ENCODE data around the gene PEX12.
"Not testable (repeated sequence)": the region's sequence is repeated elsewhere in the genome, so short reads cannot be mapped to it uniquely, and the experiment has no call there.

Gene PEX12

DNA sequence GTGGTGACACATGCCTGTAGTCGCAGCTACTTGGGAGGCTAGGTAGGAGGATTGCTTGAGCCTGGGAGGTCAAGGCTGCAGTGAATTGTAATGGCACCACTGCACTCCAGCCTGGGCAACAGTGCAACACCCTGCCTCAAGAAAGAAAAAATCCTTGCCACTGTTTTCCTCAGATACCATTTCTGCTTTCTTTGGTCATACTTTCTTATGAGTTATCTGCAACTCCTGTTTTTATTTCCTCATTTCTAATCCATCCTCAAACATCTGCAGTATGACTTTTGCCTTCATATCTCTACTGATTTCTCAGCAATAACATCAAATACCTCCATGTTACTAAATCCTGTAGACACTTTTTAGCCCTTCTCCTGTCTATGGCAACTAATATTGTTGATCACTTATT lies 5.7 kb upstream of the PEX12 start:
- Histone ChIP-seq H3K27ac (ENCODE audit: insufficient read depth, low read length, poor library complexity, severe bottlenecking) (no peak overlapping the region), H3K4me1 (ENCODE audit: control insufficient read depth, insufficient read depth, low read length, poor library complexity, severe bottlenecking) (peaks cover 26% of the 10 kb centered on the region), H3K36me3 (ENCODE audit: control insufficient read depth, insufficient read depth, low read length) (no peaks in the 10 kb centered on the region), H3K27me3 (replicated peaks; ENCODE audit: control insufficient read depth, insufficient read depth, low read length, poor library complexity, severe bottlenecking) (no peaks in the 10 kb centered on the region), H3K4me3 (ENCODE audit: insufficient read depth, low read depth, low read length, poor library complexity, severe bottlenecking) (no peak overlapping the region), H3K9me3 (ENCODE audit: control insufficient read depth, low read length) (no peaks in the 10 kb centered on the region)
- no peak for DNase-seq

DNA sequence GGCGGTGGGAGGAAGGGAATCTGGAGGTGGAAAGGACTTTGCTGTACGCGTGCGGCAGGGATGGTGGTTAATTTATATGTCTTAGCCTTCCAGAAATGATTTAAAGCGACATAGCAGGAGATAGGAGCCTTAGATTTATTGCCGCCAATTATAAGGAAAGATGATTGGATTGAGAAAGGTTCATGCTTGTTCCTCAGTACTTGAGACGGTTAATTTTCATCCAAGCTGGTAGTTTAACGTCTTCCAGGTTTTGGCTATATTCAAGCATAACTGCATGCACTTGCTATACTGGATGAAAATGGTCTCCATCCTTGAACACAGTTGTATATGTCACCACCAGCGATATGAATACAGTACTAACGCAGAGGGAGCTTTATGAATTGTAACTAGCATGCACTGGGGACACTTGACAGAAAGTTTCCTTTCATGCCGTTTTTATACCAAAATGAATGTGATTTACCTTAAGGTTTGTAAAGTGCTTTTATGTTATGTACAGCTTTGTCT lies 610 bp upstream of the PEX12 start:
- Histone ChIP-seq H3K4me1 (ENCODE audit: control insufficient read depth, insufficient read depth, low read length, poor library complexity, severe bottlenecking) (peaks cover 16% of the 10 kb centered on the region), H3K36me3 (ENCODE audit: control insufficient read depth, insufficient read depth, low read length) (peaks cover 15% of the 10 kb centered on the region), H3K27me3 (replicated peaks; ENCODE audit: control insufficient read depth, insufficient read depth, low read length, poor library complexity, severe bottlenecking) (no peaks in the 10 kb centered on the region), H3K9me3 (ENCODE audit: control insufficient read depth, low read length) (no peaks in the 10 kb centered on the region), H3K27ac (ENCODE audit: insufficient read depth, low read length, poor library complexity, severe bottlenecking) (peak overlapping the region; percentile 96), H3K4me3 (ENCODE audit: insufficient read depth, low read depth, low read length, poor library complexity, severe bottlenecking) (peak overlapping the region; percentile 90)
- DNase-seq = no peak

DNA sequence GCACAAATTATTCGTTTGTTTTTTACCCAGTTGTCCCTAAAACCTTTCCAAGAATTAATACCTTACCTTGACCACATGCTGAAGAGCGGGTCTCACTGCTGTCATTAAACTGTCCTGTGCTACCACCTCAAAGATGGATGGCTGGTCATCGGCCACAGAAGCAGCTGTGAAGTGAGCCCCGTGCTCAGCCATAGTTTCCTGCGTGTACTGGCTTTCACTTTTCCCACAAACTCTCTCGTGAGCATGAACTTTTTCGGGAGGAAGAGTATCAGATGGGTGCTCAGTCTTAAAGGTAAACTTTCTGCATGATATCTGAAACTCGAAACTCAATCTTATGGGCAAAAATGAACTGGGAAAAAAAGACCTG lies 558 bp downstream of the PEX12 start:
- peaks cover 22% of the 10 kb centered on the region for H3K36me3 ChIP-seq (ENCODE audit: control insufficient read depth, insufficient read depth, low read length)
- DNase-seq = no peak
- peak overlapping the region; percentile 96 for H3K27ac ChIP-seq (ENCODE audit: insufficient read depth, low read length, poor library complexity, severe bottlenecking)
- no peaks in the 10 kb centered on the region for H3K27me3 ChIP-seq (replicated peaks; ENCODE audit: control insufficient read depth, insufficient read depth, low read length, poor library complexity, severe bottlenecking)
- peaks cover 16% of the 10 kb centered on the region for H3K4me1 ChIP-seq (ENCODE audit: control insufficient read depth, insufficient read depth, low read length, poor library complexity, severe bottlenecking)
- H3K4me3 ChIP-seq (ENCODE audit: insufficient read depth, low read depth, low read length, poor library complexity, severe bottlenecking) = peak overlapping the region; percentile 90
- no peaks in the 10 kb centered on the region for H3K9me3 ChIP-seq (ENCODE audit: control insufficient read depth, low read length)

DNA sequence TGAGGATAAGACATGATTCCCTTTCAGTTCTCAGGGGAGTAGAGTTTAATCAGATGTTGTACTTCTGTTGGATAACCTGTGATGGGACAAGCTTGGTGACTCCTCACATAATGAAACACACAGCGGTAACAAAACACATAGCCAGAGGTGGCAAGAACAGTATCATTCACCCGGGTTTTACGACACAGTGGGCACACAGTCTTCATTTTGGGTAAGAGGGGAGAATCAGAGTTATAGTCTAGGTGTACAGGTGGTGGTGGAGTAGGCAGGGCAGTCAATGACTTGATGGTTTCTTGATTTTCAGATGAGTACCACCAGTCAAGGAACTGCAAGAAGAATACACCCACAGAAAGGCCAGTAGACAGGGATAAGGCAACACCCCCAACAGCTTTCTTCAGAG lies 2.6 kb downstream of the PEX12 start:
- H3K9me3 ChIP-seq (ENCODE audit: control insufficient read depth, low read length) = no peaks in the 10 kb centered on the region
- H3K36me3 ChIP-seq (ENCODE audit: control insufficient read depth, insufficient read depth, low read length) = peaks cover 22% of the 10 kb centered on the region
- peaks cover 16% of the 10 kb centered on the region for H3K4me1 ChIP-seq (ENCODE audit: control insufficient read depth, insufficient read depth, low read length, poor library complexity, severe bottlenecking)
- H3K4me3 ChIP-seq (ENCODE audit: insufficient read depth, low read depth, low read length, poor library complexity, severe bottlenecking) = no peak overlapping the region
- DNase-seq = no peak
- H3K27me3 ChIP-seq (replicated peaks; ENCODE audit: control insufficient read depth, insufficient read depth, low read length, poor library complexity, severe bottlenecking) = no peaks in the 10 kb centered on the region
- H3K27ac ChIP-seq (ENCODE audit: insufficient read depth, low read length, poor library complexity, severe bottlenecking) = no peak overlapping the region

DNA sequence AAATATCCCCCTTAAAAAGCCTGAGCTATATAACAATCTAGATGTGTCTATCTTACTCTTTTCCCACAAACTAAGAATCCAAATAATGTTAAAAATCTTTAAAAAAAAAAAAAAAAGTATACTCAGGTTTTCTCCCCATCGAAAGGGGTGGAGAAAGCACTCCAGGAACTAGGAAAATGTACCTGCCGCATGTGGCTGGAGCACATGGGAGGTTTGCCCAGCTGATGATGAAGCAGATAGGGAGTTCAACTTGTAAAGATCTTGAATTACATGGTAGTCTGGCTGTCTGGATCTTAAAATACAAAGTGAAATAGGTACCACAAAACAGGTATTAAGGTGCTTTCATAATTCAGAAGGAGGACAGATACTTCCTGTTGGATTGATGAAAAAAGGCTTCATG lies 9.0 kb downstream of the PEX12 start:
- Histone ChIP-seq H3K27me3 (replicated peaks; ENCODE audit: control insufficient read depth, insufficient read depth, low read length, poor library complexity, severe bottlenecking) (no peaks in the 10 kb centered on the region), H3K9me3 (ENCODE audit: control insufficient read depth, low read length) (no peaks in the 10 kb centered on the region), H3K4me3 (ENCODE audit: insufficient read depth, low read depth, low read length, poor library complexity, severe bottlenecking) (no peak overlapping the region), H3K4me1 (ENCODE audit: control insufficient read depth, insufficient read depth, low read length, poor library complexity, severe bottlenecking) (peaks cover 9% of the 10 kb centered on the region), H3K27ac (ENCODE audit: insufficient read depth, low read length, poor library complexity, severe bottlenecking) (no peak overlapping the region), H3K36me3 (ENCODE audit: control insufficient read depth, insufficient read depth, low read length) (peaks cover 8% of the 10 kb centered on the region)
- no peak for DNase-seq

DNA sequence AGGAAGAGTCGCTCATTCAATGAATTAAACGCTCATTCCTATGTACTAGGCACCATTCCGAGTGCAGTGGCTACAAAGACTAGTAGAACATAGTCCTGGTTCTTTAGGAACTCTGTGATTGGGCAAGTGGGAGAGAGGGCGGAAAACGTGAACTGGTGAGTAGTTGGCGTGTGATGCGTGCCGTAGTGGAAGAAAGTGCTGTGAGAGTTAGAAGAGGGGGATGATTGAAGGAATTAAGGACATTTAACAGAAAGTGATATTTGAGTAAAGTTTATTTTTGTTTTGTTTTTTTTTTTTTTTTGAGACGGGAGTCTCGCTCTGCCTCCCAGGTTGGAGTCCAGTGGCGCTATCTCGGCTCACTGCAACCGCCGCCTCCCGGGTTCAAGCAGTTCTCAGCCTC lies 9.8 kb downstream of the PEX12 start:
- H3K27me3 ChIP-seq (replicated peaks; ENCODE audit: control insufficient read depth, insufficient read depth, low read length, poor library complexity, severe bottlenecking) = no peaks in the 10 kb centered on the region
- H3K27ac ChIP-seq (ENCODE audit: insufficient read depth, low read length, poor library complexity, severe bottlenecking) = peak overlapping the region; percentile 74
- H3K4me1 ChIP-seq (ENCODE audit: control insufficient read depth, insufficient read depth, low read length, poor library complexity, severe bottlenecking) = peaks cover 9% of the 10 kb centered on the region
- no peaks in the 10 kb centered on the region for H3K9me3 ChIP-seq (ENCODE audit: control insufficient read depth, low read length)
- peaks cover 3% of the 10 kb centered on the region for H3K36me3 ChIP-seq (ENCODE audit: control insufficient read depth, insufficient read depth, low read length)
- peak in 2 of 3 donors; percentile 5 to 14 for DNase-seq
- H3K4me3 ChIP-seq (ENCODE audit: insufficient read depth, low read depth, low read length, poor library complexity, severe bottlenecking) = peak overlapping the region; percentile 78

DNA sequence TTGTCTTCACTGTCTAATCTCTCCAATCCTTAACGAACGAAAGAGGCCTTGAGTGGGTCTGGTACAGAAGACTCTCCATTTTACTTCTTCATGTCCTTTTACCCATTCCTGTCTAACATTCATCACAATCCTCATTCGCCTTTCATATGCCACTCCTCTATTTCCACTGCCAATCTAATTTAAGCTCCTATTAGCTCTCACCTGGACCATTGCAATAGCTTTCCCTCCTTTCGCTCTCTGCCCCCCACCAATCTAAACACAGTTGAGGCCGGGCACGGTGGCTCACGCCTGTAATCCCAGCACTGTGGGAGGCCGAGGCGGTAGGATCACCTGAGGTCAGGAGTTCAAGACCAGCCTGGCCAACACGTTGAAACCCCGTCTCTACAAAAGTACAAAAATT lies 11.4 kb downstream of the PEX12 start:
- Histone ChIP-seq H3K4me3 (ENCODE audit: insufficient read depth, low read depth, low read length, poor library complexity, severe bottlenecking) (no peak overlapping the region), H3K27ac (ENCODE audit: insufficient read depth, low read length, poor library complexity, severe bottlenecking) (no peak overlapping the region), H3K36me3 (ENCODE audit: control insufficient read depth, insufficient read depth, low read length) (no peaks in the 10 kb centered on the region), H3K9me3 (ENCODE audit: control insufficient read depth, low read length) (no peaks in the 10 kb centered on the region), H3K4me1 (ENCODE audit: control insufficient read depth, insufficient read depth, low read length, poor library complexity, severe bottlenecking) (peaks cover 9% of the 10 kb centered on the region), H3K27me3 (replicated peaks; ENCODE audit: control insufficient read depth, insufficient read depth, low read length, poor library complexity, severe bottlenecking) (no peaks in the 10 kb centered on the region)
- no peak for DNase-seq

DNA sequence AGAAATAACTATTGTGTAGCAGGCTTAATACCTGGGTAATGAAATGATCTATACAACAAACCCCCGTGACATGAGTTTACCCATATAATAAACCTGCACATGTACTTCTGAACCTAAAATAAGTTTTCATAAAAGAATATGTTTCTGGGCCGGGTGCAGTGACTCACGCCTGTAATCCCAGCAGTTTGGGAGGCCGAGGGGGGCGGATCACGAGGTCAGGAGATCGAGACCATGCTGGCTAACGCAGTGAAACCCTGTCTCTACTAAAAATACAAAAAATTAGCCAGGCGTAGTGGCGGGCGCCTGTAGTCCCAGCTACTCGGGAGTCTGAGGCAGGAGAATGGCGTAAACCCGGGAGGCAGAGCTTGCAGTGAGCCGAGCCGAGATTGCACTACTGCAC lies 15.2 kb downstream of the PEX12 start:
- not testable (repeated sequence) for H3K9me3 ChIP-seq (ENCODE audit: control insufficient read depth, low read length); H3K27me3 ChIP-seq (replicated peaks; ENCODE audit: control insufficient read depth, insufficient read depth, low read length, poor library complexity, severe bottlenecking); H3K36me3 ChIP-seq (ENCODE audit: control insufficient read depth, insufficient read depth, low read length); H3K4me1 ChIP-seq (ENCODE audit: control insufficient read depth, insufficient read depth, low read length, poor library complexity, severe bottlenecking); H3K4me3 ChIP-seq (ENCODE audit: insufficient read depth, low read depth, low read length, poor library complexity, severe bottlenecking); H3K27ac ChIP-seq (ENCODE audit: insufficient read depth, low read length, poor library complexity, severe bottlenecking); DNase-seq

DNA sequence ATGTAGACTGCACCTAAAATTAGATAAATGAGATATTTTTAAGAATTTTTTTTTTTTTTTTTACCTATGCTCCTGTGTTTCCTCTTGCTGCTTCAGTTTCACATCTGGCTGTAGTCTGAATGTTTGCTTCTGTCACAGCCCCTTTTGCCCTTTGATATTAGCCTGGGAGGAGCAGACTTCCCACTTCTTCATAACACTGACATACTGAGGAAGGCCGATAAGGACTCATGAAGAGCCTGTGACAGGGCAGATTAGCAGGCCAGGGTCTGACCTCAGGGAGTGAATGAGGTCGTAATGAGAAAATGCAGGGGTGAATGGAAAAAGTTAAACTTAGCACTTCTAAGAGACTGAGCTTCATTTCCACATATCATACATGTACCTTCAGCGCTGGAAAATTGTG lies 17.7 kb downstream of the PEX12 start, which contains the start of gene SLFN14:
SLFN14 (minus strand) TSS at position 117 of the 400 bp plus-strand sequence. CDS start 2,757 bp downstream, outside the sequence.
- no peaks in the 10 kb centered on the region for H3K27me3 ChIP-seq (replicated peaks; ENCODE audit: control insufficient read depth, insufficient read depth, low read length, poor library complexity, severe bottlenecking)
- no peaks in the 10 kb centered on the region for H3K4me1 ChIP-seq (ENCODE audit: control insufficient read depth, insufficient read depth, low read length, poor library complexity, severe bottlenecking)
- DNase-seq = no peak
- no peak within 1 kb of the TSS for H3K4me3 ChIP-seq (ENCODE audit: insufficient read depth, low read depth, low read length, poor library complexity, severe bottlenecking)
- H3K27ac ChIP-seq (ENCODE audit: insufficient read depth, low read length, poor library complexity, severe bottlenecking) = no peak within 1 kb of the TSS
- no peaks in the 10 kb centered on the region for H3K9me3 ChIP-seq (ENCODE audit: control insufficient read depth, low read length)
- no peaks in the 10 kb centered on the region for H3K36me3 ChIP-seq (ENCODE audit: control insufficient read depth, insufficient read depth, low read length)

DNA sequence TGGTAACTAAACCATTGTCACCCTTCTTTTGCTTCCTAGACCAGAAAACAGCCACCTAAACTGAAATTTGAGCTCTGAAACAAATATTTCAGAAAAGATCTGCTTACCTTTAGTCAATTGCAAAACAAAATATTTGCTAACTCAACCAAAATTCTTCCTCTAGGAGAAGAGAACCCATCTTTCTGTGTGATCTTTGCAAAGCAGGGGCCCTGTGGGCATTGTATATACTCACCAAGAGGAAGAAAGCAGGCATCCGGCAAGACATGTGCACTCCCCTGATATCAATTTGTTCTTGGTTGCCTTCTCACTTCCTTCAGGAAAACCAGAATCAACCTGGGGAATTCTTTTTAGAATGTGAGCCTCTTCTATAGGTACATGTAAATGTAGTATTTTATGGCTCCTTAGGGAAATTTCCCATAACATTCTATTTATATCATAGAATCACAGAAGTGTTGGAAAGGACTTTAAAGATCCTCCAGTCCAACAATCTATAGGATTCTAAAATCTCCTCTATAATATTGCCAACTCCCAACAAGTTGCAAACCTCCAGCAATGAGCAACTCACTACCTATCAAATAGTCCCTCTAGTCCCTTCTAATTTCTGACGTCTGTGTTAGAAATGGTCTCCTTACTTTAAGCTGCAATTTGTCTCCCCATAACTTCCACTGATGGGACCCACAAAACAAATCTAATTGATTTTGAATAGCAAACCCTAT lies 18.7 kb downstream of the PEX12 start:
- Histone ChIP-seq H3K4me3 (ENCODE audit: insufficient read depth, low read depth, low read length, poor library complexity, severe bottlenecking) (no peak overlapping the region), H3K9me3 (ENCODE audit: control insufficient read depth, low read length) (no peaks in the 10 kb centered on the region), H3K36me3 (ENCODE audit: control insufficient read depth, insufficient read depth, low read length) (no peaks in the 10 kb centered on the region), H3K4me1 (ENCODE audit: control insufficient read depth, insufficient read depth, low read length, poor library complexity, severe bottlenecking) (no peaks in the 10 kb centered on the region), H3K27me3 (replicated peaks; ENCODE audit: control insufficient read depth, insufficient read depth, low read length, poor library complexity, severe bottlenecking) (no peaks in the 10 kb centered on the region), H3K27ac (ENCODE audit: insufficient read depth, low read length, poor library complexity, severe bottlenecking) (no peak overlapping the region)
- no peak for DNase-seq
